H4 (cell line): ENCODE results near the gene COQ8B. TPM values are rescaled to one million over a fixed set of nuclear protein-coding genes. Genes with fewer than 3 reads are reported as not detected.
"Not testable (repeated sequence)": the region's sequence is repeated elsewhere in the genome, so short reads cannot be mapped to it uniquely, and the experiment has no call there.

Source experiments
- DNase-seq: peaks from one replicate; pipeline ENCODE4 v3.0.0-alpha.2; 2015; ENCODE audit warnings: low spot score
- total RNA-seq: library from RNA; depleted of rRNA; stranded (reverse); fragments of >200 nt; shearing (Covaris generic); gene quantifications from 2 replicates; pipeline ENCODE4 v1.2.3, GENCODE V29; 2014; rRNA removed

COQ8B gene
- total RNA-seq = 11.9 and 19.1 TPM in 2 replicates

DNA sequence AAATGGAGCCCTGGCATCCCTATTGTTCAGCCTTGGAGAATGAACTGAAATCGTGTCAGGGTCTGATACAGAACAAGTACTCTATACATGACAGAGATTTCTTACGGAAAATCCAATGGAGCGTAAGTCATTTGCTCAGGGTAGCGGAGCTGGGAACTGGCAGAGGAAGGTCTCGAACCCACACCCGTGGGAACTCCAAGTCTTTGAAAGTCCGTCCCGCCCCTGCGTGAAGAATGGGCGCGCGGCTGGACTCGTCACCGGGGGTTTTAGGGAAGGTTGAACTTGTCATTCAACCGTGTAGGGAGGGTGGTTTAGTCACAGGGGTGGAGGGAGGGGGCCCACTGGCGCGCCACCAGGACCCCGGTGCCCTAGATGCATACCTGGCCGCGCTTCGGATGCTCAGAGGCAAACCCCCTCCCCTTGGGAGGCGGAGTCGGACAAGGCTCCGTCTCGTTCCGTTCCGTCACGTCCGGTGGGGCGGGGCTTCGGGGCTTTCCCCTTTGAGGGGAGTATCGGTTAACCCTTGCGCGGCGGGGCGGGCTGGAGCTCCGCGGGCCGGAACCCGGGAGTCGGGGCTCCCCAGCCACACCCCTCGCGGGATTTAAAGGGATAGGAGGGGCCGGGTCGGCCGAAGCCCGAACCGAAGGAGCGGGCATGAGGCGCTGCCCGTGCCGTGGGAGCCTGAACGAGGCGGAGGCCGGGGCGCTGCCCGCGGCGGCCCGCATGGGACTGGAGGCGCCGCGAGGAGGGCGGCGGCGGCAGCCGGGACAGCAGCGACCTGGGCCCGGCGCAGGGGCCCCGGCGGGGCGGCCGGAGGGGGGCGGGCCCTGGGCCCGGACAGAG is at the start of gene COQ8B, which contains the start of gene ITPKC:
COQ8B (minus strand) TSS at position 405 of the 843 bp plus-strand sequence. CDS start 2,254 bp downstream, outside the sequence.
ITPKC (plus strand) TSS at position 631 of the 843 bp plus-strand sequence; CDS start at position 655, 24 bp downstream.
- DNase-seq = peak; percentile 95

DNA sequence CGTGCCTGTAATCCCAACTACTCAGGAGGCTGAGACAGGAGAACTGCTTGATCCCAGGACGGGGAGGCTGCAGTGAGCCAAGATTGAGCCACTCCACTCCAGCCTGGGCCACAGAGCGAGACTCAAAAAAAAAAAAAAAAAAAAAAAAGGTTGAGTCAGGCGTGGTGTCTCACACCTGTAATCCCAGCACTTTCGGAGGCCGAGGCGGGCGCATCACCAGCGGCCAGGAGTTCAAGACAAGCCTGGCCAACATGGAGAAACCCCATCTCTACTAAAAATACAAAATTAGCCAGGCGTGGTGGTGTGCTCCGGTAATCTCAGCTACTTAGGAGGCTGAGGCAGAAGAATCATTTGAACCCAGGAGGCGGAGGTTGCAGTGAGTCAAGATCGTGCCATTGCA is 49.7 kb upstream of the COQ8B start:
- not testable (repeated sequence) for DNase-seq

DNA sequence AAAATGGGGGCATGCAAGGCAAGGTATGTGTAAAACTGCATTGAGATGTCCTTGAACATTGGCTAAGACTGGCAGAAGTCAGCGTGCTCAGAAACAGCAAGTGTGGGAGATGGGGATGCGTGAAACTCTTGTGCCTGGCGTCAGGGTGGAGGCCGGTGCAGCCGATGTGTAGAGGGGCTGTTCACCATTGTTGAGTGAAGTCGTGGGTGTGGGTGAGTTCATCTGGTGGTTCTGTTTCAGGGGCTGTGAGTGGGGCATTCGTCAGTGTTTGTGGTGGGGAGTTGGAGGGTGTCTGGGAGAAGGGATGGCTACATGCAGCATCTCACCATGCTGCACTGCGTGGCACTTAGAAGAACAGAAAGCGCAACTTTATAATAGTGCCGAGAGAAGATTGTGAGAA is 47.3 kb upstream of the COQ8B start:
- DNase-seq = no peak

- no peak for DNase-seq
These were observed 46.8 kb upstream of the COQ8B start for GRCh38 chr19:40763526-40763925.

DNA sequence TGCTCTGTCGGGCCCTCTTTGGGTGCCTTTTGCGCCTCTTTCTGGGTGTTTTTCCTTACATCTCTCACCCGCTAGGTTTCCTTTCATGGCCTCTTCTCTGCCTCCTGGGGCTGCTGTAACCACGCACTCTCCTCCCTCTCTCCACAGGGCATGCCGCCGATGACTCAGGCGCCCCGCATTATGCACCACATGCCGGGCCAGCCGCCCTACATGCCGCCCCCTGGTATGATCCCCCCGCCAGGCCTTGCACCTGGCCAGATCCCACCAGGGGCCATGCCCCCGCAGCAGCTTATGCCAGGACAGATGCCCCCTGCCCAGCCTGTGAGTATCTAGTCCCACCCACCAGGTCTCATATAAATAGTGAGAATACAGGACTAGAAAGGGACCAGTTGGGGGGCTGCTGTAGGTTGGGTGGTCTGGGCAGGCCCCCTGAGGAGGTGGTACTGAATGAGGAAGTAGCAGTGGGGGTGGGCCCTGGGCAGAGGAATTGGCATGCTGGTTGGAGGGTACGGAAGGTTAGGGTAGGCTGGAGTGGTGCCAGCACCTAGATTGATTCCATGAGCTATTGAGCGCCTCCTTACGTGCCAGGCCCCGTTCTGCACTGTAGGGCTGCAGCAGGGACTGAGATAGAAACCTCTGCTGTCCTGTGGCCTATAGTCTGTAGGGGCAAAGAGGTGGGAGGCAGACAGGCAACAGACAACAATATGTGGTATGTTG is 46.2 kb upstream of the COQ8B start:
- no peak for DNase-seq

- DNase-seq = no peak
These were observed 42.7 kb upstream of the COQ8B start for GRCh38 chr19:40759352-40759751.

DNA sequence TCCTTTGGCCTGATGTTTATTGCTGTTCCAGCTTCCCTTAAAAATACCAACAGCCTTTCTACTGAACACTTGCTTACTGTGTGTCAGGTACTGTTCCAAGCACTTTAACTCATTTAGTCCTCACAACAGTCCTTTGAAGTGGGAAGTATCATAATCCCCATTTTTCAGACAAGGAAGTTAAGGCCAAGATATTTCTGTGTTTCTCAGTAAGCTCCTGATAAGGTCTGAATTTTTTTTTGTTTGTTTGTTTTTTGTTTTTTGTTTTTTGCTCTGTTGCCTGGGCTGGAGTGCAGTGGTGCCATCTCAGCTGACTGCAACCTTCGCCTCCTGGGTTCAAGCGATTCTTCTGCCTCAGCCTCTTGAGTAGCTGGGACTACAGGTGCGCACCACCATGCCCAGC is 41.8 kb upstream of the COQ8B start:
- DNase-seq = no peak

GRCh38 chr19:40756502-40757110 is 39.9 kb upstream of the COQ8B start:
- no peak for DNase-seq

GRCh38 chr19:40755791-40756190 is 39.1 kb upstream of the COQ8B start:
- DNase-seq = no peak

GRCh38 chr19:40755248-40755624 is 38.5 kb upstream of the COQ8B start:
- DNase-seq = no peak

- no peak for DNase-seq
These were observed 38.0 kb upstream of the COQ8B start for GRCh38 chr19:40754611-40755247.

DNA sequence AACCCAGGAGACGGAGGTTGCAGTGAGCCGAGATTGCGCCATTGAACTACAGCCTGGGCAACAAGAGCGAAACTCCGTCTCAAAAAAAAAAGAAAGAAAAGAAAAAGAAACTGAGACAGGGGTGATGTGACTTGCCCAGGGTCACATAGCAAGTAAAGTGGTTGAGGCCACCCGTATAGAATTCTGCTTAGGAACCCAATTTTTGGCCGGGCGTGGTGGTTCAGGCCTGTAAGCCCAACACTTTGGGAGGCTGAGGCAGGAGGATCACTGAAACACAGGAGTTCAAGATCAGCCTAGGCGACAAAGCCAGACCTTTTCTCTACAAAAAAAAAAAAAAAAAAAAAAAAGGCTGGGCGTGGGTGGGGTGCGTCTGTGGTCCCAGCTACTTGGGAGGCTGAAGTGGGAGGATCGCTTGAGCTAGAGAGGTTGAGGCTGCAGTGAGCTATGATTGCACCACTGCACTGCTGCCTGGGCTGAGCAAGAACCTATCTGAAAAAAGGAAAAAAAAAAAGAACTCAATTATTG is 35.6 kb upstream of the COQ8B start:
- DNase-seq = no peak

DNA sequence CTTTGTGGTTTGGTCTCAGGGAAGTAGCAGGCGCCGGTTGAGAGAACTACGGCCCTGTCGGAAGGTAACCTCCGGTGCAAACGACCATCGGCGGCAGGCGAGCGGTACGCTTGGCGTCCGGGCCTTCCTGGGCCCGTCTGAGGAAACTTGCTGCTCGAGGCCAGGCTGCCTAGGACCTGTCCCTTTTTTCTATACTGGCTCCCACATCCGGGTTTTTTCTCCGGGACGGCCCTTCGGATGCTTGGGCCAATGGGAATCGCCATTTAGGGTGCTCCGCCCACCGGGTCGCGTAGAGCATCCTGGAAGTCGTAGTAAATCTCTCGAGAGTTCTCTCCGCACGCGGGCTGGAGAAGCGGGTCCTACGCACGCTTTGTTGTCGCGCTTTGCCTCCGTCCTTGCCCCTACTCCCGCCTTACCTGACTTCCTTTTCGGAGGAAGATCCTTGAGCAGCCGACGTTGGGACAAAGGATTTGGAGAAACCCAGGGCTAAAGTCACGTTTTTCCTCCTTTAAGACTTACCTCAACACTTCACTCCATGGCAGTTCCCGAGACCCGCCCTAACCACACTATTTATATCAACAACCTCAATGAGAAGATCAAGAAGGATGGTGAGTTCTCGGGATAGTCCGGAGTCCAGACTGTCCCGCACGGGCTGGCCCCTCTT is 34.3 kb upstream of the COQ8B start, which contains the start of gene SNRPA:
SNRPA (plus strand) TSS at position 330 of the 664 bp plus-strand sequence; CDS start at position 536, 206 bp downstream.
- DNase-seq = peak; percentile 97

DNA sequence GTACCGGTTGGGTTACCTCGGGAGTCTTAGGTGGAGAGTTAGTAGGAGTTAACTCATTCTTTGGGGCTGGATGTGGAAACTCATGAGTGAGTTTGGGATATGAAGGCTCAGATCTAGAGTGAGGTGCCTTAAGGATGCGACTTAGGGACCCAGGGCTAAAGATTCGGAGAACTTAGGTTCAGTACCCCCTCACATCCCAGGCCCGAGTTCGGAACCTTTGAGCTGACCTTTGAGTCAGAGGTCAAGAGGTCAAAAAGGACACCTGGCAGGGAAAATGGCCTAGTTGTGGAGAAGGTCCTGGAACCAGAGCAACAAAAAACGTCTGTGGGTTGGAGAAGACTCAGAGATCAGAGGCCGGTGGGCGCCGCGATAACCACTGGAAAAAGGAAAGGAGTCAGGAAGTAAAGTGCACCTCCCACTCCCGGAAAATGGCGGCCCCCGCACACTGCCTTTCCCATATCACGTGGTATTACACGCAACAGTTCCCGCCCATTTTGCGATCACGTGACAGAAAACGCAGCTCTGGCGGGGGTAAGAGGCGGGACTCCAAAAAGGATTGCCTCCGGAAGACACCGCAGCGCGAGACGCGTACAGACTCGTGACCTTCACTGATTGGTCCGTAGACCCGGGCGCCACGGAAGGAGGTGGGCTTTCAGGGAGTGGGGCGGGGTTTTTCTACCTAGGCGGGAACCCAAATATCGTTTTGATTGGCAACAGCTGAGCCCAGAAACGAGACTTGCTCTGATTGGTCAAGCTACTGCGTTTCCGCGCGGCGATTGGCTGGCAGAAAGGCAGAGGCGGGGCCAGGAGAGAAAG is 33.6 kb upstream of the COQ8B start, which contains the start of gene ACTMAP:
ACTMAP (minus strand) TSS at position 420 of the 816 bp plus-strand sequence. CDS start 674 bp downstream, outside the sequence.
- DNase-seq = peak; percentile 99

DNA sequence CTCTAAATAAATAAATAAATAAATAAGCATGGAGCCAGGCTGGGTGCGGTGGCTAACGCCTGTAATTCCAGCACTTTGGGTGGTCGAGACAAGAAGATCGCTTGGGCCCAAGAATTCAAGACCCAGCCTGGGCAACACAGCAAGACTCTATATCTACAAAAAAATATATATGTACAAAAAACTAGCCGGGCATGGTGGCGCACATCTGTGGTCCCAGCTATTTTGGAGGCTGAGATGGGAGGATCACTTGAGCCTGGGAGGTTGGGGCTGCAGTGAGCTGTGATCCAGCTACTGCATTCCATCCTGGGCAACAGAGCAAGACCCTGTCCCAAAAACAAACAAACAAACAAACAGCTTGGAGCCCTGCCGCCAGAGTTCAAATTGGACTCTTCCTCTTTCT is 30.9 kb upstream of the COQ8B start:
- no peak for DNase-seq

DNA sequence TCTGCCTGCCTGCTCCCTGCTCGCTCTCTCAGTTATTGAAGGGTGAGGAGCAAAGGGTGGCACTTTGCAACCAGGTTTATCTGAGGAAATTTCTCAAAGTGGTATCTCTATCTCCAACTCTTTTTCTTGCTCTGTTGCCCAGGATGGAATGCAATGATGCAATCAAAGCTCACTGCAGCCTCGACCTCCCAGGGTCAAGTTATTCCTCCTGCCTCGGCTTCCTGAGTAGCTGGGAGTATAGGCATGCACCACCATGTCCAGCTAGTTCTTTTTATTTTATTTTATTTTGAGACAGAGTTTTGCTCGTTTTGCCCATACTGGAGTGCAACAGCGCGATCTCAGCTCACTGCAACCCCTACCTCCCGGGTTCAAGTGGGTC is 28.7 kb upstream of the COQ8B start:
- DNase-seq = no peak

DNA sequence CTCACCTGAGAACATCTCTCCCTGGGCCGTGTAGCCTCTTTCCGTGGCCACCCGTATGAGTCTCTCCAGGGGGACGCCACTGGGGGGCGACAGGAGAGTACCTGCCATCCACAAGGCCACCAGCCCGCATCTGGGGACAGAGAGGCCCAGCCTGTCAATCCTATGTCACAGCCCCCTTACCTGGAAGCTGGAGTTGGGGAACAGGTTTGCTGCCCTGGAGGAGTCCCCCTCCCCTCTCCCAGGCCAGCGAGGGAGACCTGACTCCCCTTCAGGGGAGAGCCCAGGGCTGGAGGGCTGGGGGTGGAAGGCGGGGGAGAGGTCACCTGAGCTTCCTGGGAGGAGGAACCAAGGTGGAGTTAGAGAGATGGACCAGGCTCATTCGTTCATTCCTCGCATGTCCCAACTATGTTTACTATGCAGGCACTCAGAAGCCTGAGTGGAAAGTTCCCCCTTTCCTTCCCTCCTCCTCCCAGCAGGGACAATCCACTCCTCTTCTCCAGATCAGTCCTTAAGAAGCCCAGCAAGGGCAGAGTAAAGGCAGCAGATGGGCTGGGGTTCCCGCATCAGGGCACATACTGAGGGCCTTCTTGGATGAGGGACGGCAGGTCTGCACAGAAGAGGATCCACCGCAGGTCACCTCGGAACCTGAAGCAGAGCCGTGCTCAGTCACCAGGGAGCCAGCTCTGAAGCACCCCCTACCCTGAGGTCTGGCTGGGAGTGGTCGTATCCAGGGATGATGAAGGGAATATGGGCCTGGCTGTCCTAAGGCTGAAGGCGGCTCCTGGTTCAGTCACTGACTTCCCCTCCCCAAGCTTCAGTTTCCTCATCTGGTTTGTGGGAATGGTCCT is 28.1 kb upstream of the COQ8B start:
- no peak for DNase-seq

DNA sequence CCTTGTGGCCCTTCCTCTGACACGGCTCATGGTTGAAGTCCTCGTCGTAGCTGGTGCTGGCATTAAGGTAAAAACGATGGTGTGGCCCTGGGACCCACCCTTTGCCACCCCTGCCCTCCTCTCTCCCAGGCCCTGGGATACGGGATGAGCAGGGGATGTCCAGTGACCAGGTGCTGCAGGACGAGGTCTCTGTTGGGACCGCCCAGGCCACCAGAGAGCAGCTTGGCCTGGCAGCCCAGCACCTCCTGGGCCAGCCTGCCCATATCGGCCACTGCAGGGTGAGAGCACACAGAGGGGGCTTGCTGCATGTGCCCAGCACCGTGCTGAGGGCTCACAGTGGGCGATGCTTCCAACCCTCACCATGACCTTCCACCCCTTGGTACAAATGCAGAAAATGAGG is 27.2 kb upstream of the COQ8B start:
- DNase-seq = no peak

DNA sequence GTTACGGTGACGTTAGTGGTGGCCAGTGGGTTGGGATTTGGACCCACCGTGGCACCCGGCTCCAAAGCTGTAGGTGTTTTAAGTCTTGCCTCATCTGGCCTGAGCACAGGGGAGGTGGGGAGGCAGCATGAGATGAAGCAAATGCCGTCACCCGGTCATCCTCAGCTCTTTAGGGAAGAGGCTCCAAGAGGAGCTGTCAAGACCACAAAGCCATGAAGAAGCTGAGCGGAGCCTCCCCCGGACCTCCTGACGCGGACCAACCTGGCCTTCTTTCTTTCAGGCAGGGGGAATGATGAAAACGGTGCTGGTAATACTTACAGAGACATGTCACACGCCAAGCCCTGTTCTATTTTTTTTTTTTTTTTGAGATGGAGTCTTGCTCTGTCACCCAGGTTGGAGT is 26.2 kb upstream of the COQ8B start:
- DNase-seq = no peak
